Body of pancreas (tissue), 4 donors: Measurements from ENCODE around the gene ARHGAP27. TPM values are rescaled to one million over a fixed set of nuclear protein-coding genes. Genes with fewer than 3 reads are reported as not detected.
A peak's percentile ranks its signal among the peaks of the same experiment; 100 is the strongest.
"Not testable (repeated sequence)": the region's sequence is repeated elsewhere in the genome, so short reads cannot be mapped to it uniquely, and the experiment has no call there.

ENCODE experiments used
- ATAC-seq: fragments of 150-250 bp; one replicate; pipeline ENCODE4 v1.9.1; 2016
- DNase-seq, 4 donors: peaks; one replicate each; pipeline ENCODE4 v3.0.0-alpha.2; 2019
- H3K27ac ChIP-seq, 4 donors: fragments of 200-600 bp; sonication (generic); 1 replicate in 3 of 4; 2 replicates in 1 of 4; pipeline versions ENCODE4 v1.5.1 to v1.6.1; 2016 to 2019; ENCODE audit warnings: mild to moderate bottlenecking in 1 of 4, mixed read lengths in 1 of 4, moderate library complexity in 1 of 4
- H3K27me3 ChIP-seq, 2 donors: fragments of 200-600 bp; sonication (generic); one replicate each; pipeline ENCODE4 v1.6.0; 2016; ENCODE audit warnings: mild to moderate bottlenecking in 1 of 2
- H3K36me3 ChIP-seq, 2 donors: fragments of 200-600 bp; sonication (generic); replicated peaks in 1 of 2; 2 replicates each; pipeline ENCODE4 v1.5.1; 2016; ENCODE audit warnings: low read depth in 2 of 2; ENCODE audit not compliant: insufficient read depth in 1 of 2
- H3K4me1 ChIP-seq: fragments of 200-600 bp; sonication (generic); one replicate; pipeline ENCODE4 v1.6.0; 2016
- H3K4me3 ChIP-seq, 2 donors: fragments of 200-600 bp; sonication (generic); 1 replicate in 1 of 2; 2 replicates in 1 of 2; pipeline ENCODE4 v1.5.1; 2016 to 2019
- H3K9me3 ChIP-seq, 3 donors: fragments of 200-600 bp; sonication (generic); 1 replicate in 2 of 3; 2 replicates in 1 of 3; pipeline ENCODE4 v1.5.1; 2016
- POLR2A ChIP-seq, 3 donors: fragments of 450-650 bp; IDR thresholded peaks; one replicate each; pipeline ENCODE4 v1.6.1; 2016; ENCODE audit warnings: antibody characterized with exemption in 3 of 3, mild to moderate bottlenecking in 2 of 3
- WGBS, 2 donors: methylation state at CpG; one replicate each; pipeline ENCODE4 v1.1.5; 2017; 5-methylcytosine and 5-hydroxymethylcytosine counted together
- intact Hi-C: fragments of 100-400 bp; cut with DNase I; formaldehyde crosslinking; loops from one replicate; pipeline ENCODE4 v1.15.1; 2023
- total RNA-seq, 2 donors: library from RNA; depleted of rRNA; stranded (reverse); fragments of >200 nt; gene quantifications; one replicate each; pipeline ENCODE4 v1.1.0, GENCODE V29; 2016
- TF ChIP-seq, protein P1 (sequence below), 7 experiments: fragments of 450-650 bp in 4 of 7; fragments of 200-600 bp in 3 of 7; sonication (generic) in 3 of 7; IDR thresholded peaks; one replicate each; pipeline ENCODE4 v1.5.1; 2016 to 2019; ENCODE audit warnings: antibody characterized with exemption in 7 of 7

Gene ARHGAP27
- total RNA-seq, 2 donors from 2014 or later: 12.7 to 35.3 TPM

DNA sequence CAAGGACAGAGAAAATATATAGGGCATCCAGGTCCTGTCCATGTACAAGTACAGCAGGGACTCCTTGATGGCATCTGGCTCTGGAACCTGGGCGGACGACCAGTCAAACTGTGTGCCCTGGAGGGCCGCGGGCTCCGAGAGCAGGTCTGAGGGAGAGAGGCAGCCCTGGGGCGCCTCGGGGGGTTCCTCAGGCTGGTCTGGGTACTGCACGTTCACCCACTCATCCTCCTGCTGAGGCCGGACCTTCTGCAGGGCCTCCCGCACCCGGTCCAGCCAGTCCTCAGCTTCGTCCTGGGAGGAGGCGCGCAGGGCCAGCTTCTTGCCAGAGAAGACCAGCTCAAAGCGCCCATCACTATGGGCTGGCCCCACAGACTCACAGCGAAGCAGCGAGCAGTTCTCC, 21.1 kb upstream of the ARHGAP27 start:
- ATAC-seq, H3K36me3 ChIP-seq, H3K4me1 ChIP-seq, H3K27me3 ChIP-seq, DNase-seq, intact Hi-C loops, H3K4me3 ChIP-seq, H3K9me3 ChIP-seq, H3K27ac ChIP-seq: not testable (repeated sequence)
- 92 to 95% methylated on average over 4 to 14 of the region's 17 CpGs for WGBS, 2 donors

DNA sequence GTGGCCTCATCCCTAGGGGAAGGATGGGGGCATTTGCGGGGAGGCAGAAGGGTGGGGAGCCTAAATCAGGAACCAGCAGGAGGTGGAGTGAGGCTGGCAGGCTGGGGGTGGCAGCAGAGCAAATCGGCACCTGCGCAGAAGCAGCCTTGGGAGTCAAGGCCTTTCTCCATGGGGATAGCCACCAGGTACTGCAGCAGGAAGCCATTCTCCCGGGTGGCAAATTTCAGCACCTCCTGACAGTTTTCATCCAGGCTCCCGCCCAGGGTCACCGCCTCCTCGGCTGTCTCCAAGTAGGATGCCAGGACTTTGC, 20.5 kb upstream of the ARHGAP27 start:
- H3K4me3 ChIP-seq, DNase-seq, H3K27ac ChIP-seq, ATAC-seq, H3K36me3 ChIP-seq, H3K27me3 ChIP-seq, H3K4me1 ChIP-seq, intact Hi-C loops, H3K9me3 ChIP-seq: not testable (repeated sequence)
- 100% methylated on average over 2 of the region's 7 CpGs; no CpG with 5 or more reads in 1 of the 2 donors for WGBS, 2 donors

DNA sequence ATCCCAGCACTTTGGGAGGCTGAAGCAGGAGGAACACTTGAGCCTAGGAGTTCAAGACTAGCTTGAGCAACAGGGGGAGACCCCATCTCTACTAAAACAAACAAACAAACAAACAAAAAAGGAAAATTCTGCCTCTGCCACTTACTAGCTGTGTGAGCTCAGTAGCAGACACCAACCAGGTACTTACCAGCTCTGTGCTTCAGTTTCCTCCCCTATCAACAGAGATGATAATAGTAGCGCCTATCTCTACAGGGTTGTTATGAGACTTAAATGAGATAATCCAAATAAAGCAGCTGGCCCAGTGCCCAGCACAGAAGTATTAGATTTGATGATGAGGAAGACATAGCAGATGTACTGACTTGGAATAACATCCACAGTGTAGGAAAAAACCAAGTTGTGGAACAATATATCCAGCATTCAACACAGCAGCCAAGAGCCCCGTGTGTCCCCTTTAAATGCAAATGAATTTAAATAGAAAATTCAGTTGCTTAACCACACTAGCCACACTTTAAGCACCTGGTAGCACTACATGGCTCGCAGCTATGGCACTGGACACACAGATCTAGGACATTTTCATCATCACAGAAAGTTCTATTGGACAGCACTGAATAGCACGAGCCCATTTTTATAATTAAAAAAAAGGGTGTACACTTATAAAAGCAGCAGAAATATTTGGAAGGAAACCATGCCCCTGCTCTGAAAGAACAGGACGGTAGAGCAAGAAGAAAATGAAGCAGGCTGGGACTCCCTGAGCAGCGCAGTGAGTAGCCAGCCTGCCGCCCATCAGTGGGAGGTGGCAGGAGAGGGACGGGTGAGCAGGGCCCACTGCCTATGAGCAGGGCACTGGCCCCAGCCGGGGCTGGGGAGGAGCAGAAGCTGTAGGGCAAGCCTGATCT, 19.9 kb upstream of the ARHGAP27 start:
- DNase-seq, intact Hi-C loops, H3K36me3 ChIP-seq, ATAC-seq, H3K4me1 ChIP-seq, H3K4me3 ChIP-seq, H3K27ac ChIP-seq, H3K9me3 ChIP-seq, H3K27me3 ChIP-seq: not testable (repeated sequence)
- WGBS, 2 donors: 79 to 89% methylated on average over 8 to 9 of the region's 9 CpGs

DNA sequence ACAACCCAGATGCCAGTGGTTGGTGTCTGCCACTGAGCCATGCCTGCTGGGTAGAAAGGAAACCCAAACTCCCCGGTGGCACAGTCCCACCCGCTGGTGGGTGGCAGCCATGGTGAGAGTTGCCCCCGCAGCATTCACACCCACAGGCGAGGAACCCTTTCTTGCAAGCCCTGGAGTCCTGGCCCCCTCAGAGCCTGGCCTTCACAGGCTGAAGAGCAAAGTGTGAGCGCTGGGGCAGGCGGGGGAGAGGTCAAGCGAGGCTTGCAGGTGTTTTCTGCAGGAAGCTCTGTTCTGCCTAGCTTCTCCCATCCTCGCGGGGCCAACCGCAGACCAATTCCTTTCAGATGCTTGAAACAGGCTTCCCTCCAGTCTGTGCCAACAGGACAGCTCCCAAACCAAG, 19.0 kb upstream of the ARHGAP27 start:
- intact Hi-C loops, DNase-seq, H3K4me3 ChIP-seq, H3K27ac ChIP-seq, H3K9me3 ChIP-seq, H3K27me3 ChIP-seq, ATAC-seq, H3K36me3 ChIP-seq, H3K4me1 ChIP-seq: not testable (repeated sequence)
- 71 to 100% methylated on average over 3 to 6 of the region's 10 CpGs for WGBS, 2 donors

DNA sequence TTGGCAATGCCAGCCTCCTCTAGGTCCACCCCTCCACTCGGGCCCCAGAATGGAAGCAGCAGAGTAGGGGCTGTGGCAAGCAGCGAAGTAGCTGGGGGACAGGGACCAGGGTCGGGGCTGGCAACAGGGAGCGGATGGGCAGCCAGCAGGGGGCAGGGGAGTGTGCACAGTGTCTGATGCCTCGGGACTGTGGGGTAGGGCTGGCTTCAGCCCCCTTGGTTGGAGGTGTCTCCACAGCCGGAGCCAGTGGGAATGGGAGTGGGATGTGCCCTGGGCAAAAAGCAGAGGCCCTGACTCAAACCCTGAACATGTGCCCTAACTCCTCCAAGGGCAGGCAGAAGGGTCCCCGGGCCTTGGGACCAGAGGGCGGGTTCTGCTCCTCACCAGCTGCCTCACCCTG, 18.5 kb upstream of the ARHGAP27 start:
- H3K9me3 ChIP-seq: no peaks in the 10 kb centered on the region
- TF ChIP-seq, protein P1, sequence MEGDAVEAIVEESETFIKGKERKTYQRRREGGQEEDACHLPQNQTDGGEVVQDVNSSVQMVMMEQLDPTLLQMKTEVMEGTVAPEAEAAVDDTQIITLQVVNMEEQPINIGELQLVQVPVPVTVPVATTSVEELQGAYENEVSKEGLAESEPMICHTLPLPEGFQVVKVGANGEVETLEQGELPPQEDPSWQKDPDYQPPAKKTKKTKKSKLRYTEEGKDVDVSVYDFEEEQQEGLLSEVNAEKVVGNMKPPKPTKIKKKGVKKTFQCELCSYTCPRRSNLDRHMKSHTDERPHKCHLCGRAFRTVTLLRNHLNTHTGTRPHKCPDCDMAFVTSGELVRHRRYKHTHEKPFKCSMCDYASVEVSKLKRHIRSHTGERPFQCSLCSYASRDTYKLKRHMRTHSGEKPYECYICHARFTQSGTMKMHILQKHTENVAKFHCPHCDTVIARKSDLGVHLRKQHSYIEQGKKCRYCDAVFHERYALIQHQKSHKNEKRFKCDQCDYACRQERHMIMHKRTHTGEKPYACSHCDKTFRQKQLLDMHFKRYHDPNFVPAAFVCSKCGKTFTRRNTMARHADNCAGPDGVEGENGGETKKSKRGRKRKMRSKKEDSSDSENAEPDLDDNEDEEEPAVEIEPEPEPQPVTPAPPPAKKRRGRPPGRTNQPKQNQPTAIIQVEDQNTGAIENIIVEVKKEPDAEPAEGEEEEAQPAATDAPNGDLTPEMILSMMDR (IDR thresholded peaks at IDR 0.05): no peak
- TF ChIP-seq POLR2A (IDR thresholded peaks at IDR 0.05): no peak
- no peak for ATAC-seq
- no peaks in the 10 kb centered on the region for H3K27me3 ChIP-seq
- H3K36me3 ChIP-seq: no peaks in the 10 kb centered on the region
- intact Hi-C loops: no loop called here
- H3K27ac ChIP-seq: no peak overlapping the region
- H3K4me3 ChIP-seq: no peak overlapping the region
- 88 to 90% methylated on average over 7 to 8 of the region's 8 CpGs for WGBS, 2 donors
- peaks cover 7% of the 10 kb centered on the region for H3K4me1 ChIP-seq
- no peak for DNase-seq

DNA sequence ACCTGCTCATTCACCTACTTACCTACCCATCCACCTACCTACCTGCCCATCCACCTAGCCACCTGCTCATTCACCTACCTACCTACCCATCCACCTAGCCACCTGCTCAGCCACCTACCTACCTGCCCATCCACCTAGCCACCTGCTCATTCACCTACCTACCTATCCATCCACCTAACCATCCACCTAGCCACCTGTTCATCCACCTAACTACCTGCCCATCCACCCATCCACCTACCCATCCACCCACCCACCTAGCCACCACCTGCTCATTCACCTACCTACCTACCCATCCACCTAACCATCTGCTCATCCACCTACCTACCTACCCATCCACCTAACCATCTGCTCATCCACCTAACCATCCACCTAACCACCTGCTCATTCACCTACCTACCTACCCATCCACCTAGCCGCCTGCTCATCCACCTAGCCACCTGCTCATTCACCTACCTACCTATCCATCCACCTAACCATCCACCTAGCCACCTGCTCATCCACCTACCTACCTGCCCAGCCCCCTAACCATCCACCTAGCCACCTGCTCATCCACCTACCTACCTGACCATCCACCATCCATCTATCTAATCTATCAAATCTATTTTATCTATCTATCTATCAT, 17.1 kb upstream of the ARHGAP27 start:
- DNase-seq, intact Hi-C loops, ATAC-seq: not testable (repeated sequence)

DNA sequence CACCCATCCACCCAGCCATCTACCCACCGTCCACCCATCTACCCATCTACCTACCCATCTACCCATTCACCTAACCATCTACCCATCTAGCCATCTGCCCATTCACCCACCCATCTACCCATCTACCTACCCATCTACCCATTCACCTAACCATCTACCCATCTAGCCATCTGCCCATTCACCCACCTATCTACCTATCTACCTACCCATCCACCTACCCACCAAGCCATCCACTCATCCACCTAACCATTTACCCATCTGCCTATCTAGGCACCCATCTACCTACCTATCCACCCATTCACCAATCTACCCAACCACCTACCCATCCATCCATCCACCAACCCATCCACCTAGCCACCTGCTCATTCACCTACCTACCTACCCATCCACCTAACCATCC, 16.6 kb upstream of the ARHGAP27 start:
- H3K4me1 ChIP-seq, H3K4me3 ChIP-seq, H3K36me3 ChIP-seq, H3K27me3 ChIP-seq, ATAC-seq, H3K9me3 ChIP-seq, intact Hi-C loops, DNase-seq, H3K27ac ChIP-seq: not testable (repeated sequence)
- 87 to 89% methylated on average over 1 of the region's 1 CpG for WGBS, 2 donors

More for the DNA sequence above, 17.1 kb upstream of the ARHGAP27 start:
- H3K9me3 ChIP-seq, H3K4me1 ChIP-seq, H3K36me3 ChIP-seq, H3K27me3 ChIP-seq, H3K4me3 ChIP-seq, H3K27ac ChIP-seq: not testable (repeated sequence)
- 93 to 98% methylated on average over 1 of the region's 1 CpG for WGBS, 2 donors

DNA sequence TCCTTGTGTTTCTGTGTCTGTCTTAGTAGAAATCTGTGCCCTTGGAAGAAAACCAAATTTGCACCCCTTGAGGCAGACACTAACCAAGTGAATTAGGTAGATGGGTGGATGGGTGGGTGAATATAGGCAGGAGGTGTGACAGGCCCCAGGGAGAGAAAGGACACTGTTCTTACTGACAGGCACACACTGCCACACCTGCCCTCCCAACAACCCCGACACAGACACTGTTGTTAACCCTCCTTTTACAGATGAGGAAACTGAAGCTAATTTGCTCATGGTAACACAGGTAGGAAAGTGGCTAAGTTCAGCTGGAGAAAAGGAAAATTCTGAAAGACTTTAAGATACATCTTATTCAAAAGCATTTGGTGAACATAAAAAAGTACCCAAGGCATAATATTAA, 15.8 kb upstream of the ARHGAP27 start:
- ATAC-seq, intact Hi-C loops: not testable (repeated sequence)
- peak overlapping the region in 2 of 4 donors; percentile 57 to 62 for H3K27ac ChIP-seq

DNA sequence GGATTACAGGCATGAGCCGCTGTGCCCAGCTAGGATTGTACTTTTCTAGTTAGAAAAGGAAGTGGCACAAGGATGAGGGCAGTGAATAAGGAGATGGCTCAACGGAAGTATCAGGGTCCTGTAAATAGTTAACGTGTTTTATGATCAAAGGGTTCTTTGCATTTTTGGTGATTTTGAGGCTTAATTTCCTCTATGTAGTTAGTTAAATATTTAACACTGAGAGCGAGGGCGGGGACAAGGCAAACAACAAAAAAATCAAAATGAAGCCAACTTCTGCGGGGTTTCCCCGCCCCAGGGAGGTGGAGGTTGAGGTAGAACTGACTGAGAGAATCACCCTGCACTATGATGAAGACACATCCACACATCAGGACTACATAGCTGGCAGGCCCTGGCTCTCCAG, 15.4 kb upstream of the ARHGAP27 start:
- H3K9me3 ChIP-seq, H3K4me1 ChIP-seq, H3K4me3 ChIP-seq, intact Hi-C loops, H3K27me3 ChIP-seq, H3K36me3 ChIP-seq, DNase-seq, ATAC-seq: not testable (repeated sequence)
- H3K27ac ChIP-seq: peak overlapping the region in 2 of 4 donors; percentile 57 to 62
- WGBS, 2 donors: 40 to 71% methylated on average over 7 of the region's 7 CpGs

More for the DNA sequence above, 15.8 kb upstream of the ARHGAP27 start:
- WGBS, 2 donors: 25 to 80% methylated on average over 1 of the region's 1 CpG
- H3K4me3 ChIP-seq, H3K4me1 ChIP-seq, H3K36me3 ChIP-seq, DNase-seq, H3K9me3 ChIP-seq, H3K27me3 ChIP-seq: not testable (repeated sequence)

DNA sequence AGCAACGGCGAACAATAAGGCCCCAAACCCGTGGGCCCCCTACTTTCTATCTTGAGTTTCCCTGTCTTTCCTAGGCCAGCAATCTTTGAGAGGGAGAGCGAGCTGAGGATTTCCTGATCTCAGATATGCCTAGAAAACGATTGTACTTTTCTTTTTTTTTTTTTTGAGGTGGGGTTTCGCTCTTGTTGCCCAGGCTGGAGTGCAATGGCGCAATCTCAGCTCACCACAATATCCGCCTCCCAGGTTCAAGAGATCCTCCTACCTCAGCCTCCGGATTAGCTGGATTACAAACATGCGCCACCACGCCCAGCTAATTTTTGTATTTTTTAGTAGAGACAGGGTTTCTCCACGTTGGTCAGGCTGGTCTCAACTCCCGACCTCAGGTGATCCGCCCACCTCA, 15.0 kb upstream of the ARHGAP27 start:
- ATAC-seq, H3K4me3 ChIP-seq, H3K9me3 ChIP-seq, intact Hi-C loops, H3K36me3 ChIP-seq, H3K4me1 ChIP-seq, H3K27me3 ChIP-seq, DNase-seq: not testable (repeated sequence)
- H3K27ac ChIP-seq: peak overlapping the region in 2 of 4 donors; percentile 57 to 62
- WGBS, 2 donors: 67 to 77% methylated on average over 14 of the region's 14 CpGs
